Transverse colon (tissue), 4 donors: ENCODE results near the gene FAM221A.

Experiments used
- CTCF ChIP-seq, 5 experiments: fragments of 200-600 bp in 3 of 5; fragments of 450-650 bp in 2 of 5; sonication (generic) in 3 of 5; IDR thresholded peaks; 1 replicate in 2 of 5; 2 replicates in 3 of 5; pipeline ENCODE4 v1.5.1; 2016 to 2017; ENCODE audit warnings: antibody characterized with exemption in 5 of 5, inconsistent platforms in 3 of 5, mild to moderate bottlenecking in 2 of 5, moderate library complexity in 1 of 5
- EP300 ChIP-seq: sonication (generic); formaldehyde crosslinking; IDR thresholded peaks from one replicate; pipeline ENCODE4 v1.6.1; 2017; ENCODE audit warnings: antibody characterized with exemption, low read depth
- POLR2AphosphoS5 ChIP-seq, 3 donors: sonication (generic); formaldehyde crosslinking; IDR thresholded peaks; one replicate each; pipeline ENCODE4 v1.6.1; 2016; ENCODE audit warnings: antibody characterized with exemption in 3 of 3

DNA sequence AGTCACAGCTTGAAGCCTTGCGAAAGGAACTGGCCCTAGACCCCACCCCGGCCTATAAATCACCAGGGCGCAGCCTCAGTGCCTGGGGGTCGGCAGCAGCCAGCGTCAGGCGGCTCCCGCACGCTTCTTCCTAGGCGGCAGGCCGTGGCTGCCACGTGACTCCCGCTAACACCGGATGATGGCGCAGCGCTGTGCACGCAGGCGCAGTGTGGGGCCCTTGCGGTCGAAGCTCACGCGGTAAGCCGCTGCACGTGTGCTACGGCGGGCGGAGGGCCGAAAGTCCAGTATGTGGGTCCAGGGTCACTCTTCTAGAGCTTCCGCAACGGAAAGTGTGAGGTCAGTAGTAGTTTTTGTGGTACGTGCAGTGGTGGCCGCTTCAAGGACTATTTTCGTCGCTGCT, 30.0 kb downstream of the FAM221A start, which contains the start of gene STK31:
- no peak for TF ChIP-seq EP300
- no peak for TF ChIP-seq CTCF (IDR thresholded peaks at IDR 0.05)
- no peak for TF ChIP-seq POLR2AphosphoS5 (IDR thresholded peaks at IDR 0.05)
